COLO668 (cell line): ENCODE data around the gene TBC1D16.
A peak's percentile ranks its signal among the peaks of the same experiment; 100 is the strongest.
"Not testable (repeated sequence)": the region's sequence is repeated elsewhere in the genome, so short reads cannot be mapped to it uniquely, and the experiment has no call there.

Experiments
- DNase-seq: peaks from one replicate; lab custom pipeline; 2025; ENCODE audit not compliant: unreplicated experiment; lab: John Stamatoyannopoulos, UW

Gene TBC1D16

DNA sequence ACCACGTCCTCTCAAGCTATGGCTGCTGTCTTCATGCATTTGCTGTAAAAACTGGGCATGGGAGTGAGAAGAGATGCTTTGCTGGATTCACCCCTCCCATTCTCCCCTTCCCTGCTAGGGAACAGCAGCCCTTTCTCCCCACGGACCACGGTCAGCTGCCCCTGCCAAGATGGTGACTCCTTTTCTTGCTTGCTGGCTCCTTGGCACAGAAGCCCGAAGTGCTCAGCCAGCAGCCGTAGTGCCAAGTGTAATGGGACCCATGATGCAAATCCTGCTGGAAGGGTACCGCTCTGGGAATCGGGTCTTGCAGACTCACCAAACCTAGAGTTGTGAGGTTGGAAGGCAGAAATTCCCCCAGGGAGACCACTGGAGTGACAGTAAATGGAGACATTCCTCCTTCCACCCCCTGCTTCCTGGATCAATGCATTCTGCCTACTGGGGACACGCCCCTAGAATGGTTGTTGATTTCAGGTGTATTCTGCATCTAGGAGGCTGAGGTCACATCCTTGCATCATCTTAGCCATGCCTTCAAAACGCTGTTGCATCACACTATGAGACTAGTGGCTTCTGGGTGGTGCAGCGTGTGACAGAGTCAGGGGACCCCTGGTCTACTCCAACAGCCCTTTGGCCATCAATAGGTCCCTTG lies 133.4 kb downstream of the TBC1D16 start:
- DNase-seq = no peak

- DNase-seq = no peak
Observed at GRCh38 chr17:79901131-79901530, 134.5 kb downstream of the TBC1D16 start.

DNA sequence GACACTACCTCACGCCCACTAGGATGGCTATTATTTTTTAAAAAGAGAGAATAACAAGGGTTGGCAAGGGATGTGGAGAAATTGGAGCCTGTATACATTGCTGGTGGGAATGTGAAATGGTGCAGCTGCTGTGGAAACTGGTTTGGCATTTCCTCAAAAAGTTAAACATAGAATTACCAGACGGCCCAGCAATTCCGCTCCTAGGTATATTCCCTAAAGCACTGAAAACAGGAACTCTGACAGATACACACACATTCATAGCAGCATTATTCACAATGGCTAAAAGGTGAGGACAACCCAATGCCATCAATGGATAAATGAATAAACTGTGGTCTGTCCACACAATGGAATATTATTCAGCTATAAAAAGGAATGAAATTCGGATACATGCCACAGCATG lies 136.1 kb downstream of the TBC1D16 start:
- DNase-seq = no peak

GRCh38 chr17:79897243-79898063 lies 138.2 kb downstream of the TBC1D16 start:
- no peak for DNase-seq

DNA sequence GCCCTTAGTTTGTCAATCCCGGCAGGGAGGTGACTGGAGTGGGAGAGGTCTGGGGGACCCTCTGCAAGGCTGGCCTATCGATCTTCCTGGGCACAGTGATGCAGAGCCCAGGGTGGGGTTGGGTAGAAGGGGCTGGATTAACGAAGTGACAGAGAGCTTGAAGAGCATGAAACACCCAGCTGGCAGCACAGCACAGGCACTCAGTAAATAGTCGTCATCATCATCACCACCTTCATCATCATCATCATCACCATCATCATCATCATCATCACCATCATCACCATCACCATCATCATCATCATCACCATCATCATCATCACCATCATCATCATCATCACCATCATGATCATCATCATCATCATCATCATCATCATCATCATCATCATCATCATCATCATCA lies 142.2 kb downstream of the TBC1D16 start:
- DNase-seq = not testable (repeated sequence)

DNA sequence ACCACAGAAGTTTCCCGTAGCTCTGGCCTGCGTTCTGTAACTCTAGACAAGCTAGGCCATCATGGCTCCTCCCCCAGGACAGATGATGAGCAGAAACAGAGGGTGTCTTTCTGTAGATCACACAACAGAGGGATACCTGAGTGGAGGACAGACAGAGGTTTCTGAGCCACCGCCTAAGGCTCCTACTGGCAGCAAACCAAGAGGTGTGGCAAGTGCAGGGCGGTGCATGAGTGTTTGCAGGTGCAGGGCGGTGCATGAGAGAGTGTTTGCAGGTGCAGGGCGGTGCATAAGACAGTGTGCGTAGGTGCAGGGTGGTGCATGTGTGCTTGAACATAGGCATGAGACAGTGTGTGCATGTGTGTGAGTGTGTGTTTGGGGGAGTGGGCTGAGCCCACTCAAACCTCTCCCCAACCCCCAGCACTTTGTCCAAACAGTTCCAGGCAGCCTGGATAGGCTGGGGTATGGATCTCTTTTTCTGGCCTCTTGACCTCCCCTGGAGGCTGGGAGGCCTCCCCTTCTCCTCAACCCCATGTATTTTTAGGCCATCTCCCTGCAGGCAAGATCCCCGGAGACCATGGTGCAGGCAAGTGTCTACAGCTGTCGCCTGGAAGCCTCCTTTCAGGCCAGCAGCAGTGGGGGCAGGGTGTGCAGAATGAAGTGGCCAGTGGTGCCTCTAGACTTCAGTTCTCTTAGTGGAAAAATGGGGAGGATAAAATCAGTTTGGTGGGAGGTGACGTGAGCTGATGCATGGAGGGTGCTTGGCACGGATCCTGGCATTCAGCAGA lies 143.0 kb downstream of the TBC1D16 start:
- peak; percentile 46 for DNase-seq

GRCh38 chr17:79891113-79891730 lies 144.4 kb downstream of the TBC1D16 start:
- no peak for DNase-seq

DNA sequence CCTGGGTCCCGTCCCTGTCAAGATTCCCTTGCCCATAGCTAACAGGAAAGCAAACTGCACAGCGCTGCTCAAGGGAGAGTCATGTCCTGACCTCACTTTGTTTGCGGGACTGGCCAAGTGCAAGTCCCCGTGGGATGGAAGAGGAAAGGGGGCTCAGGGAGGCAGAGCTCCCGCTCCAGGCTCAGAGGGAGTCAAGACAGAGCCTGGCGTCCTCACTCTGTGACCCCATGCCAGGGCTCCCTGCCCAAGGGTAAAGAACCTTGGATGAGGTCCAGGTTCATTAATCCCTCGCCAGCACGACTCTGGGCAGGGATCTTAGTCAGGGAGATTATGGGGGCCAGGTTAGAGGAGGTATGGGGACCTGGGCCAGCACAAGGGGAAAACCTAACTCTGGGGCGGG lies 145.0 kb downstream of the TBC1D16 start:
- DNase-seq = no peak

DNA sequence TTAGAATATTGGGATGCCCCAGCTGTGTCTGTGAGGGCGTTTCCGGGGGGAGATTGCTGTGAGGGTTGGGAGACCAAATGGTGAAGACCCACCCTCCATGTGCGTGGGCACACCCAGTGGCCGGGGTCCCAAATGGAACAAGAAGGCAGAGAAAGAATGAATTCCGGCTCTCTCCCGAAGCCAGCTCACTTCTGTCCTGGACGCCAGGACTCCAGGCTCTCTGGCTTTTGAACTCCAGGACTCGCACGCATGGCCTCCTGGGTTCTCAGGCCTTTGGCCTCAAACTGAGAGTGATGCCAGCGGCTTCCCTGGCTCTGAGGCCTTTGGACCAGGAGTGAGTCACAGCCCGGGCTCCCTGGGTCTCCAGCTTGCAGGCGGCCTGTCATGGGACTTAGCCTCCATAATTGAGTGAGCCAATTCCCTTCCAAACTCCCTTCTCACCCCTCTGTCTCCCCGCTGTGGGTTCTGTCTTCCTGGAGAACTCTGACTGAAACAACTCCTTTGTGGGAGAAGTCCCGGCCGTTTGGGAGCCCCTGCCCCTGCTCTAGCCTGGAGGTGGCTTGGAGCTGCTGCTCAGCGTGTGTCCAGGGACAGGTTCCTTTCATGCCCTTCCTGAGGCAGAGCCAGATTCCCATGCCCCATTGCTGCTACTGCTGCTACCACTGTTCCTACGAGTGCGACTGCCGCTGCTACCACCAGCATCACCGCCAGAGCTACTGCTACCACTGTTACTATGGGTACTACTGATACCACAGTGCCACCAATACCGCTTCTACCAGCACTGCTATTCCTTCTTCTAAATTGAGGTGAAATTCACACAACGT lies 146.6 kb downstream of the TBC1D16 start:
- no peak for DNase-seq

DNA sequence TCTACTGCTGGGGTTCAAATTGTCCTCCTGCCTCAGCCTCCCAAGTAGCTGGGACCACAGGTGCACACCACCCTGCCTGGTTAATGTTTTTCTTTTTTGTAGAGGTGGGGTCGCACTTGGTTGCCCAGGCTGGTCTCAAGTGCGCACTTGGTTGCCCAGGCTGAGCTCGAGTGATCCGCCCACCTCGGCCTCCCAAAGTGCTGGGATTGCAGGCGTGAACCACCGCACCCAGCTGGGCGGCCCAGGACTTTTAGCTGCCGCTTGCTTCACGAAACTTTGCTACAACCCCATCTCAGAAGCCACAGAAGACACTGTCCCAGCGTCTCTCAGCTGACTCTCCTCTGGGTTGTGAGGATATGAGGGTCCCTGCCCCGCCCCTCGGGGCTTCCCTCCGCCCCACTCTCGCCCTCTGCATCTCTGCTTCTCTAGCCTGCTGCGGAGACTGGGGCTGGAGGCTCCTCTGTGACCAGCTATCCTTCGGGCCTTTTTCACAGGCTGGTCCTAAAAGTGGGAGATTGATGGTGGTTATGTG lies 147.6 kb downstream of the TBC1D16 start:
- no peak for DNase-seq

GRCh38 chr17:79887451-79887991 lies 148.2 kb downstream of the TBC1D16 start:
- no peak for DNase-seq

GRCh38 chr17:79883202-79883601 lies 152.5 kb downstream of the TBC1D16 start:
- no peak for DNase-seq
